Measurements from ENCODE around the gene PDE6C. TPM values are rescaled to one million over a fixed set of nuclear protein-coding genes. Genes with fewer than 3 reads are reported as not detected.
A peak's percentile ranks its signal among the peaks of the same experiment; 100 is the strongest.

The PDE6C gene
- total and polyA plus RNA-seq, 4 donors, result not detected

DNA sequence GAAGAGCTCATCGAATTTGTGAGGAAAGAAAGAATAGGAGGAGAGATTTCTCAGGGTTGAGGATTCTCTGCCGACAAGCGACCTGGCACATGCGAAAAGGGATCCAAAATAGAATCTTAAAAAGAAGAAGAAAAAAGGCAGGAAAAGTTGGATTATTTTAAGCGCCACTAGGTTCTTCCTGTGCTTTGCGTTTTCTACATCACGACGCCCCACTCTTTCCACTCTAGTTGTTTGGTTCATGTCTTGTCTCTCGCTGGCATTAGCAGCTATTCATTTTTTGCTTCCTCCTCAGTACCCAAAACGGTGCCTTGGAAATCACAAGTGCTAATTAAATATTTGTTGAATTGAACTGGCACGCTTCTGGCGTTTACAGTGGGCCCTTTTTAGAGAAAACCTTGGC, 90.7 kb downstream of the PDE6C start:
- H3K27ac ChIP-seq (ENCODE audit: low read depth in 1 of 2, low read length in 2 of 2), result peak overlapping the region; percentile 69 to 75
- peaks cover 1 to 14% (median 6%) of the 10 kb centered on the region in 4 donors for H3K36me3 ChIP-seq (ENCODE audit: control insufficient read depth in 4 of 4, insufficient read depth in 3 of 4, low read depth in 1 of 4, low read length in 3 of 4)
- WGBS, result 2% methylated on average over 12 of the region's 12 CpGs
- DNase-seq (ENCODE audit: low spot score), result no peak
- H3K9ac ChIP-seq (ENCODE audit: low read depth in 1 of 2, low read length in 2 of 2), result peak overlapping the region; percentile 48 to 89
- no peaks in the 10 kb centered on the region for H3K27me3 ChIP-seq (ENCODE audit: control insufficient read depth in 4 of 4, insufficient read depth in 4 of 4, low read length in 3 of 4)
- peaks cover 4 to 16% (median 12%) of the 10 kb centered on the region in 4 donors for H3K4me1 ChIP-seq (ENCODE audit: control insufficient read depth in 4 of 4, insufficient read depth in 4 of 4, low read length in 3 of 4)
- no peaks in the 10 kb centered on the region for H3K9me3 ChIP-seq (ENCODE audit: control insufficient read depth in 4 of 4, low read length in 3 of 4)
- peak overlapping the region; percentile 63 to 96 (median 82) for H3K4me3 ChIP-seq (ENCODE audit: low read depth in 1 of 3, low read length in 3 of 3)
- TF ChIP-seq, protein P1, sequence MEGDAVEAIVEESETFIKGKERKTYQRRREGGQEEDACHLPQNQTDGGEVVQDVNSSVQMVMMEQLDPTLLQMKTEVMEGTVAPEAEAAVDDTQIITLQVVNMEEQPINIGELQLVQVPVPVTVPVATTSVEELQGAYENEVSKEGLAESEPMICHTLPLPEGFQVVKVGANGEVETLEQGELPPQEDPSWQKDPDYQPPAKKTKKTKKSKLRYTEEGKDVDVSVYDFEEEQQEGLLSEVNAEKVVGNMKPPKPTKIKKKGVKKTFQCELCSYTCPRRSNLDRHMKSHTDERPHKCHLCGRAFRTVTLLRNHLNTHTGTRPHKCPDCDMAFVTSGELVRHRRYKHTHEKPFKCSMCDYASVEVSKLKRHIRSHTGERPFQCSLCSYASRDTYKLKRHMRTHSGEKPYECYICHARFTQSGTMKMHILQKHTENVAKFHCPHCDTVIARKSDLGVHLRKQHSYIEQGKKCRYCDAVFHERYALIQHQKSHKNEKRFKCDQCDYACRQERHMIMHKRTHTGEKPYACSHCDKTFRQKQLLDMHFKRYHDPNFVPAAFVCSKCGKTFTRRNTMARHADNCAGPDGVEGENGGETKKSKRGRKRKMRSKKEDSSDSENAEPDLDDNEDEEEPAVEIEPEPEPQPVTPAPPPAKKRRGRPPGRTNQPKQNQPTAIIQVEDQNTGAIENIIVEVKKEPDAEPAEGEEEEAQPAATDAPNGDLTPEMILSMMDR (IDR thresholded peaks at IDR 0.05; ENCODE audit: low read depth, low read length, missing input control), result no peak
- peak; percentile 0 for TF ChIP-seq TAF1 (conservative IDR thresholded peaks at IDR 0.05)

DNA sequence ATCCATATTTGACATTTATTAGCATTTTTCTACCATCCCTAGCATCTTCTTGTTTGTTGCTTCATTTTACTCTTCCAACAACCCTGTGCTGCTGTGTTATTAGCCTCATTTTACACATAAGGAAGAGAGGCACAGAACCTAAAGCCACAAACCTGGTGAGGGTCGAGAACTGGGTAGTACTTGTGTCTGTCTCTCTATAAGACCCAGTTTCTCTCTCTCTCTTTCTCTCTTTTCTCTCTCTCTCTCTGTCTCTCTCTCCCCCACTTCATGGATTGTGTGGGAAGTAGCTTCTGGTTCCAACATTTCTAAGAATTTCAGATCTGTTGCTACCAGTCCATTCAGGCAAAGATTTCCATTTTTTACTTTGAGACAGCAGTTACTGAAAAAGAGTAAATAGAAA, 91.5 kb downstream of the PDE6C start:
- H3K27me3 ChIP-seq (ENCODE audit: control insufficient read depth in 4 of 4, insufficient read depth in 4 of 4, low read length in 3 of 4), result no peaks in the 10 kb centered on the region
- no peak for TF ChIP-seq FOXA1 (IDR thresholded peaks at IDR 0.05)
- TF ChIP-seq JUND (IDR thresholded peaks at IDR 0.05), result no peak
- no peak for TF ChIP-seq TAF1 (conservative IDR thresholded peaks at IDR 0.05)
- TF ChIP-seq, protein P2, sequence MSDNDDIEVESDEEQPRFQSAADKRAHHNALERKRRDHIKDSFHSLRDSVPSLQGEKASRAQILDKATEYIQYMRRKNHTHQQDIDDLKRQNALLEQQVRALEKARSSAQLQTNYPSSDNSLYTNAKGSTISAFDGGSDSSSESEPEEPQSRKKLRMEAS (IDR thresholded peaks at IDR 0.05), result no peak
- no peak for TF ChIP-seq SP1 (IDR thresholded peaks at IDR 0.05)
- TF ChIP-seq EGR1 (IDR thresholded peaks at IDR 0.05; ENCODE audit: low read depth in 2 of 2), result no peak
- TF ChIP-seq HNF4G (IDR thresholded peaks at IDR 0.05), result no peak
- TF ChIP-seq, protein P3, sequence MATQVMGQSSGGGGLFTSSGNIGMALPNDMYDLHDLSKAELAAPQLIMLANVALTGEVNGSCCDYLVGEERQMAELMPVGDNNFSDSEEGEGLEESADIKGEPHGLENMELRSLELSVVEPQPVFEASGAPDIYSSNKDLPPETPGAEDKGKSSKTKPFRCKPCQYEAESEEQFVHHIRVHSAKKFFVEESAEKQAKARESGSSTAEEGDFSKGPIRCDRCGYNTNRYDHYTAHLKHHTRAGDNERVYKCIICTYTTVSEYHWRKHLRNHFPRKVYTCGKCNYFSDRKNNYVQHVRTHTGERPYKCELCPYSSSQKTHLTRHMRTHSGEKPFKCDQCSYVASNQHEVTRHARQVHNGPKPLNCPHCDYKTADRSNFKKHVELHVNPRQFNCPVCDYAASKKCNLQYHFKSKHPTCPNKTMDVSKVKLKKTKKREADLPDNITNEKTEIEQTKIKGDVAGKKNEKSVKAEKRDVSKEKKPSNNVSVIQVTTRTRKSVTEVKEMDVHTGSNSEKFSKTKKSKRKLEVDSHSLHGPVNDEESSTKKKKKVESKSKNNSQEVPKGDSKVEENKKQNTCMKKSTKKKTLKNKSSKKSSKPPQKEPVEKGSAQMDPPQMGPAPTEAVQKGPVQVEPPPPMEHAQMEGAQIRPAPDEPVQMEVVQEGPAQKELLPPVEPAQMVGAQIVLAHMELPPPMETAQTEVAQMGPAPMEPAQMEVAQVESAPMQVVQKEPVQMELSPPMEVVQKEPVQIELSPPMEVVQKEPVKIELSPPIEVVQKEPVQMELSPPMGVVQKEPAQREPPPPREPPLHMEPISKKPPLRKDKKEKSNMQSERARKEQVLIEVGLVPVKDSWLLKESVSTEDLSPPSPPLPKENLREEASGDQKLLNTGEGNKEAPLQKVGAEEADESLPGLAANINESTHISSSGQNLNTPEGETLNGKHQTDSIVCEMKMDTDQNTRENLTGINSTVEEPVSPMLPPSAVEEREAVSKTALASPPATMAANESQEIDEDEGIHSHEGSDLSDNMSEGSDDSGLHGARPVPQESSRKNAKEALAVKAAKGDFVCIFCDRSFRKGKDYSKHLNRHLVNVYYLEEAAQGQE (IDR thresholded peaks at IDR 0.05), result no peak
- TF ChIP-seq RXRA (IDR thresholded peaks at IDR 0.05), result no peak
- TF ChIP-seq, protein P4, sequence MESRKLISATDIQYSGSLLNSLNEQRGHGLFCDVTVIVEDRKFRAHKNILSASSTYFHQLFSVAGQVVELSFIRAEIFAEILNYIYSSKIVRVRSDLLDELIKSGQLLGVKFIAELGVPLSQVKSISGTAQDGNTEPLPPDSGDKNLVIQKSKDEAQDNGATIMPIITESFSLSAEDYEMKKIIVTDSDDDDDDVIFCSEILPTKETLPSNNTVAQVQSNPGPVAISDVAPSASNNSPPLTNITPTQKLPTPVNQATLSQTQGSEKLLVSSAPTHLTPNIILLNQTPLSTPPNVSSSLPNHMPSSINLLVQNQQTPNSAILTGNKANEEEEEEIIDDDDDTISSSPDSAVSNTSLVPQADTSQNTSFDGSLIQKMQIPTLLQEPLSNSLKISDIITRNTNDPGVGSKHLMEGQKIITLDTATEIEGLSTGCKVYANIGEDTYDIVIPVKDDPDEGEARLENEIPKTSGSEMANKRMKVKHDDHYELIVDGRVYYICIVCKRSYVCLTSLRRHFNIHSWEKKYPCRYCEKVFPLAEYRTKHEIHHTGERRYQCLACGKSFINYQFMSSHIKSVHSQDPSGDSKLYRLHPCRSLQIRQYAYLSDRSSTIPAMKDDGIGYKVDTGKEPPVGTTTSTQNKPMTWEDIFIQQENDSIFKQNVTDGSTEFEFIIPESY (IDR thresholded peaks at IDR 0.05), result no peak
- TF ChIP-seq, protein P5, sequence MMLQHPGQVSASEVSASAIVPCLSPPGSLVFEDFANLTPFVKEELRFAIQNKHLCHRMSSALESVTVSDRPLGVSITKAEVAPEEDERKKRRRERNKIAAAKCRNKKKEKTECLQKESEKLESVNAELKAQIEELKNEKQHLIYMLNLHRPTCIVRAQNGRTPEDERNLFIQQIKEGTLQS (IDR thresholded peaks at IDR 0.05), result no peak
- no peak for TF ChIP-seq FOXA2 (IDR thresholded peaks at IDR 0.05)
- TF ChIP-seq RAD21 (IDR thresholded peaks at IDR 0.05), result no peak
- no peak for TF ChIP-seq GABPA (IDR thresholded peaks at IDR 0.05 in 1 of 2, conservative IDR thresholded peaks at IDR 0.05 in 1 of 2)
- TF ChIP-seq, protein P1 (IDR thresholded peaks at IDR 0.05; ENCODE audit: low read depth, low read length, missing input control), result no peak
- TF ChIP-seq YY1 (IDR thresholded peaks at IDR 0.05), result no peak
- no peak for TF ChIP-seq NR2F2 (IDR thresholded peaks at IDR 0.05)
- no peak for TF ChIP-seq HNF4A (conservative IDR thresholded peaks at IDR 0.05)
- H3K4me1 ChIP-seq (ENCODE audit: control insufficient read depth in 4 of 4, insufficient read depth in 4 of 4, low read length in 3 of 4), result peaks cover 4 to 16% (median 12%) of the 10 kb centered on the region in 4 donors
- peaks cover 1 to 8% (median 5%) of the 10 kb centered on the region in 4 donors for H3K36me3 ChIP-seq (ENCODE audit: control insufficient read depth in 4 of 4, insufficient read depth in 3 of 4, low read depth in 1 of 4, low read length in 3 of 4)
- DNase-seq (ENCODE audit: low spot score), result no peak
- no peak overlapping the region for H3K4me3 ChIP-seq (ENCODE audit: low read depth in 1 of 3, low read length in 3 of 3)
- no peak overlapping the region for H3K27ac ChIP-seq (ENCODE audit: low read depth in 1 of 2, low read length in 2 of 2)
- no peak overlapping the region for H3K9ac ChIP-seq (ENCODE audit: low read depth in 1 of 2, low read length in 2 of 2)
- H3K9me3 ChIP-seq (ENCODE audit: control insufficient read depth in 4 of 4, low read length in 3 of 4), result no peaks in the 10 kb centered on the region
- WGBS, result 68% methylated on average over 1 of the region's 1 CpG
